Trophoblast cell (in vitro differentiated cells and primary cell): ENCODE measurements around the gene TAGLN3.

ENCODE experiments used
- DNase-seq, 2 donors: peaks; one replicate each; pipeline ENCODE4 v3.0.0-alpha.2; 2016
- H2AFZ ChIP-seq: 2 replicates; pipeline ENCODE4 v1.6.1; 2013; ENCODE audit warnings: low read length, moderate library complexity, mild to moderate bottlenecking; ENCODE audit not compliant: insufficient read depth, poor library complexity
- H2AK5ac ChIP-seq: 2 replicates; pipeline ENCODE4 v1.6.1; 2013; ENCODE audit warnings: mild to moderate bottlenecking, low read length
- H2BK120ac ChIP-seq: 2 replicates; pipeline ENCODE4 v1.6.1; 2013; ENCODE audit warnings: low read length, mild to moderate bottlenecking, moderate library complexity; ENCODE audit not compliant: insufficient read depth, poor library complexity
- H2BK12ac ChIP-seq: 2 replicates; pipeline ENCODE4 v1.6.1; 2013; ENCODE audit warnings: mild to moderate bottlenecking, low read length, moderate library complexity
- H2BK5ac ChIP-seq: 2 replicates; pipeline ENCODE4 v1.6.1; 2013; ENCODE audit warnings: low read length, low read depth, moderate library complexity, mild to moderate bottlenecking; ENCODE audit not compliant: poor library complexity
- H3K14ac ChIP-seq: 2 replicates; pipeline ENCODE4 v1.6.1; 2013; ENCODE audit warnings: mild to moderate bottlenecking, low read length
- H3K18ac ChIP-seq: 2 replicates; pipeline ENCODE4 v1.6.1; 2013; ENCODE audit warnings: mild to moderate bottlenecking, low read length
- H3K23ac ChIP-seq: 2 replicates; pipeline ENCODE4 v1.6.1; 2013; ENCODE audit warnings: low read length
- H3K27ac ChIP-seq: 2 replicates; pipeline ENCODE4 v1.5.1; 2013; ENCODE audit warnings: low read depth, mild to moderate bottlenecking, inconsistent platforms, low read length, moderate library complexity
- H3K27me3 ChIP-seq: 2 replicates; pipeline ENCODE4 v1.6.1; 2013; ENCODE audit warnings: inconsistent platforms, mild to moderate bottlenecking, low read length, moderate library complexity; ENCODE audit not compliant: insufficient read depth
- H3K36me3 ChIP-seq, 2 experiments: 1 replicate in 1 of 2; 2 replicates in 1 of 2; pipeline ENCODE4 v1.6.1; 2013; ENCODE audit warnings: low read length in 2 of 2, mild to moderate bottlenecking in 2 of 2, moderate library complexity in 1 of 2; ENCODE audit not compliant: insufficient read depth in 2 of 2, control insufficient read depth in 1 of 2
- H3K4ac ChIP-seq: 2 replicates; pipeline ENCODE4 v1.6.1; 2013; ENCODE audit warnings: low read depth, mild to moderate bottlenecking, low read length, moderate library complexity
- H3K4me1 ChIP-seq, 2 experiments: 1 replicate in 1 of 2; 2 replicates in 1 of 2; pipeline ENCODE4 v1.6.1; 2013; ENCODE audit warnings: low read length in 2 of 2, mild to moderate bottlenecking in 2 of 2, moderate library complexity in 1 of 2; ENCODE audit not compliant: insufficient read depth in 2 of 2, control insufficient read depth in 1 of 2
- H3K4me2 ChIP-seq: 2 replicates; pipeline ENCODE4 v1.6.1; 2013; ENCODE audit warnings: inconsistent platforms, mild to moderate bottlenecking, low read length, moderate library complexity
- H3K4me3 ChIP-seq: 2 replicates; pipeline ENCODE4 v1.5.1; 2013; ENCODE audit warnings: mild to moderate bottlenecking, low read depth, low read length, inconsistent platforms
- H3K79me1 ChIP-seq: one replicate; pipeline ENCODE4 v1.6.1; 2013; ENCODE audit warnings: low read length
- H3K79me2 ChIP-seq: 2 replicates; pipeline ENCODE4 v1.6.1; 2013; ENCODE audit warnings: low read length, mild to moderate bottlenecking; ENCODE audit not compliant: control insufficient read depth, insufficient read depth, poor library complexity
- H3K9ac ChIP-seq: 2 replicates; pipeline ENCODE4 v1.6.1; 2013; ENCODE audit warnings: mild to moderate bottlenecking, low read length
- H3K9me3 ChIP-seq: 2 replicates; pipeline ENCODE4 v1.6.1; 2013; ENCODE audit warnings: low read depth, mild to moderate bottlenecking, control low read depth, inconsistent platforms, low read length; ENCODE audit not compliant: insufficient read depth
- H4K12ac ChIP-seq: 2 replicates; pipeline ENCODE4 v1.6.1; 2013; ENCODE audit warnings: low read depth, mild to moderate bottlenecking, low read length, moderate library complexity
- H4K8ac ChIP-seq: 2 replicates; pipeline ENCODE4 v1.6.1; 2013; ENCODE audit warnings: low read depth, mild to moderate bottlenecking, low read length, moderate library complexity
- H4K91ac ChIP-seq: one replicate; pipeline ENCODE4 v1.6.1; 2013; ENCODE audit warnings: low read depth, mild to moderate bottlenecking, low read length, moderate library complexity
- WGBS: extraction: QIAGEN DNeasy Blood & Tissue Kit; methylation state at CpG from one replicate; pipeline ENCODE4 v1.1.7; 2013; ENCODE audit warnings: missing lambda C conversion rate; ENCODE audit not compliant: insufficient read length, insufficient coverage; ENCODE audit errors: extremely low coverage; 5-methylcytosine and 5-hydroxymethylcytosine counted together

TAGLN3 gene

DNA sequence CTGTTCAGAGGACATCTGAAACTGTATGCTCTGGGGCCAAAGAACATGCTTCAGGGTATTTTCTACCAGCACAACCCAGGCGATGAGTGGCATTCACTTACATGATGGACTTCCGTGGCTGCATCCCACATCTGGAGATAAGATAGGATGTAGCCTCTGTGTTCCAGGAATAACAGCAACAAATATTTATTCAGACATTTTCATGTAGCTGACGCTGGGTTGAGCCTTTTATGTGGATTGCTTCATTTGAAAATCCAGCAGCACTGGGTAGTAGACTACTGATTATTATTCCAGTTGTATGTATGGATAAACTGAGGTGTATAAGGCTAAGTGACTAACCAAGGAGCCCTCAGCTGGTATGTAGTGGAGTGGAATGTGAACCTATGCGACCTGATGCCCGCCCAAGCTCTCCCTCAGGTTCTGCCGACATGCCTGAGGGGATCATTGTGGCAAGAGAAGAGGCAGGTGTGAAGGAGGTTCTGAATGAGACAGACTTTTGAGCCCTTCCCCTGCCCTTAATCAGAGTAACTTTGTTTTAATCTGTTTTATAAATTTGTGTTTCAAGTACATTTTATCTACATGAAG is 45.8 kb upstream of the TAGLN3 start:
- H3K23ac ChIP-seq = no peak overlapping the region
- no peak overlapping the region for H3K4me3 ChIP-seq
- no CpG with 5 or more reads among the region's 6 CpGs for WGBS

DNA sequence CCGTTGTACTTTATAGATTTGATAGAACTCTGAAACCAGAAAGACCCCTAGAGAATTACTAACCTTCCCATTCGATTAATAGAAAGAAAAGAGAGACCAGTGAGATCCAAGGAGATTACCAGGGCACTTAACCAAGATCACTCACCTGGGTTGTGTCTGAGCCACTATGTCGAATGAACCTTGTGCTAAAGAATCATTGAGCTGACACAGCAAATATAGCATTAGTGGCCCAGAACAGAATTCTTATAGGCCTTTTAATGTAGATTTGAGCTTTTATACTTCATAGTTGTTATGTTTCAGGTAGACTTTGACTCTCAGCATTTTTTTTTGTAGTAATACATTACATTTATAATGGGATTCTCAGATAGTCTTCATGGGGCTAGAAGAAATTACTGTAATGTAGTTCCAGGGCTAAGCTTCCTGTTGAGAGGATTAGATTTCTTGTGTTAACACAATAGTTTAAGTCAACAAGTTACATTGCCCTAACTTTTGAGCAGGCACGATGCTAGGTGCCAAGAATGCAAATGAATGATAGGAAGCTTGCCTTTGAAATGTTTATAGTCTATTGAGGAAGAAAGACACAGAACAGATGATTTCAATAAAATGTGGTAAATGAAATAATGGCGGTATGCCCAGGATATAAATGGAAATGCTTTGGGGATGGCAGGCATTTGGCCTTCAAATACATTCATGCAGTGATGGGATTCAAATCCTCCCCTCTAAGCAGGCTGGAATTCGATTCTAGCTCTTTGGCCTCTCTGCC is 44.3 kb upstream of the TAGLN3 start:
- H3K4me2 ChIP-seq = no peak overlapping the region
- H3K79me1 ChIP-seq = no peaks in the 10 kb centered on the region
- no peak overlapping the region for H4K8ac ChIP-seq
- no peak overlapping the region for H3K4ac ChIP-seq
- H2BK12ac ChIP-seq = no peak overlapping the region
- no CpG with 5 or more reads among the region's 6 CpGs for WGBS
- no peak overlapping the region for H3K14ac ChIP-seq
- no peak overlapping the region for H3K4me3 ChIP-seq
- no peaks in the 10 kb centered on the region for H3K79me2 ChIP-seq
- no peaks in the 10 kb centered on the region for H3K4me1 ChIP-seq
- no peak overlapping the region for H3K23ac ChIP-seq
- H3K9me3 ChIP-seq = no peaks in the 10 kb centered on the region
- H3K9ac ChIP-seq = no peak overlapping the region
- no peak overlapping the region for H4K91ac ChIP-seq
- H3K27me3 ChIP-seq = no peaks in the 10 kb centered on the region
- peaks cover 9 to 22% of the 10 kb centered on the region in 2 experiments for H3K36me3 ChIP-seq
- no peak overlapping the region for H2AK5ac ChIP-seq
- H3K27ac ChIP-seq = no peak overlapping the region
- no peak overlapping the region for H2BK5ac ChIP-seq
- H2BK120ac ChIP-seq = no peak overlapping the region
- no peak for DNase-seq
- no peak overlapping the region for H3K18ac ChIP-seq
- no peak overlapping the region for H2AFZ ChIP-seq
- no peak overlapping the region for H4K12ac ChIP-seq

More for the DNA sequence above, 45.8 kb upstream of the TAGLN3 start:
- Histone ChIP-seq H3K9me3 (no peaks in the 10 kb centered on the region), H3K79me2 (no peaks in the 10 kb centered on the region), H3K36me3 (peaks cover 9 to 22% of the 10 kb centered on the region in 2 experiments), H3K79me1 (no peaks in the 10 kb centered on the region), H3K4me1 (no peaks in the 10 kb centered on the region), H3K9ac (no peak overlapping the region), H3K14ac (no peak overlapping the region), H3K4me2 (no peak overlapping the region), H2BK5ac (no peak overlapping the region), H3K27me3 (no peaks in the 10 kb centered on the region), H3K18ac (no peak overlapping the region), H2BK12ac (no peak overlapping the region), H3K4ac (no peak overlapping the region), H4K91ac (no peak overlapping the region), H3K27ac (no peak overlapping the region), H4K12ac (no peak overlapping the region), H2AK5ac (no peak overlapping the region), H2BK120ac (no peak overlapping the region), H4K8ac (no peak overlapping the region), H2AFZ (no peak overlapping the region)
- peak; percentile 86 to 88 for DNase-seq

DNA sequence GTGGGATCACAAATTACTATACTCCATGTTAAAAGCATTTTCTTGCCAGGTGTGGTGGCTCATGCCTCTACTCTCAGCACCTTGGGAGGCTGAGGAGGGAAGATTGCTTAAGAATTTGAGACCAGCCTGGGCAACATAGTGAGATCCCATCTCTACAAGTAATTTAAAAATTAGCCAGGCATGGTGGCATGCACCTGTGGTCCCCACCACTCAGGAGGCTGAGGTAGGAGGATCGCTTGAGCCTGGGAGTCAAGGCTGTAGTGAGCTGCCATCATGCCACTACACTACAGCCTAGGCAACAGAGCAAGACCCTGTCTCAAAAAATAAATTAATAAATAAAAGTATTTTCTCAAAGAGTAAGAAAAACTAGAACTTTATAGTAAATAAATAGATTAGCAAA is 42.8 kb upstream of the TAGLN3 start:
- Histone ChIP-seq H3K4me2 (no peak overlapping the region), H3K4me3 (no peak overlapping the region), H3K4ac (no peak overlapping the region), H2BK5ac (no peak overlapping the region), H2BK120ac (no peak overlapping the region), H3K27me3 (no peaks in the 10 kb centered on the region), H3K23ac (no peak overlapping the region), H3K79me1 (no peaks in the 10 kb centered on the region), H3K27ac (no peak overlapping the region), H2AK5ac (no peak overlapping the region), H3K14ac (no peak overlapping the region), H3K4me1 (no peaks in the 10 kb centered on the region), H4K91ac (no peak overlapping the region), H3K36me3 (peaks cover 9 to 24% of the 10 kb centered on the region in 2 experiments), H2AFZ (no peak overlapping the region), H3K79me2 (no peaks in the 10 kb centered on the region), H3K9ac (no peak overlapping the region), H3K18ac (no peak overlapping the region), H2BK12ac (no peak overlapping the region), H4K8ac (no peak overlapping the region), H3K9me3 (no peaks in the 10 kb centered on the region), H4K12ac (no peak overlapping the region)
- WGBS = no CpG with 5 or more reads among the region's 1 CpG
- no peak for DNase-seq

DNA sequence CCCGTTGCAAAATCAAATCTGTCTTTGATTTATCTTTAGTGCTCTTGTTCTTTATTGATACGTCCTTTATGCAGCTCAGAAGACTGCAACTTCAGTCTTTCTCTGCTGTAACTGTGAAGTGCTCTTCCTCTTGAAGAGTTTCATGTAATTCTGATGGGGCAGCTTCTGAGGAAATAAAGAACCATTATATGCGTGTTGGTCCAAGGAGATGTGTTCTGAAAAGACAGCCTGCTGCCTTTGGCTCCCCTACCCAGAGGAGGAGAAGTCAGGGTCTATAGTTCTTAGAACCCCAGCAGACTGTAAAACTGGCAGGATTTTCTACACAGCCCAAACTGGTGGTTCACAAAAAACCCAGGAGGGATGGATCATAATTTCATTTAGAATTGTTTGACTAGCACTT is 42.3 kb upstream of the TAGLN3 start:
- no peak overlapping the region for H2AK5ac ChIP-seq
- no peak overlapping the region for H3K18ac ChIP-seq
- H3K9ac ChIP-seq = no peak overlapping the region
- no peak overlapping the region for H3K4me2 ChIP-seq
- no peak overlapping the region for H3K27ac ChIP-seq
- peaks cover 9 to 25% of the 10 kb centered on the region in 2 experiments for H3K36me3 ChIP-seq
- H3K4me1 ChIP-seq = no peaks in the 10 kb centered on the region
- no peak overlapping the region for H3K23ac ChIP-seq
- WGBS = no CpG with 5 or more reads among the region's 3 CpGs
- H3K27me3 ChIP-seq = no peaks in the 10 kb centered on the region
- no peaks in the 10 kb centered on the region for H3K79me1 ChIP-seq
- DNase-seq = no peak
- H2BK5ac ChIP-seq = no peak overlapping the region
- no peak overlapping the region for H4K91ac ChIP-seq
- no peaks in the 10 kb centered on the region for H3K9me3 ChIP-seq
- H2BK120ac ChIP-seq = no peak overlapping the region
- H3K14ac ChIP-seq = no peak overlapping the region
- H4K8ac ChIP-seq = no peak overlapping the region
- no peak overlapping the region for H4K12ac ChIP-seq
- no peak overlapping the region for H2BK12ac ChIP-seq
- no peak overlapping the region for H3K4me3 ChIP-seq
- no peak overlapping the region for H3K4ac ChIP-seq
- no peaks in the 10 kb centered on the region for H3K79me2 ChIP-seq
- no peak overlapping the region for H2AFZ ChIP-seq
